Mesodermal cell (in vitro differentiated cells): ENCODE measurements around the gene CASP8AP2.
"Not testable (repeated sequence)": the region's sequence is repeated elsewhere in the genome, so short reads cannot be mapped to it uniquely, and the experiment has no call there.

Experiments used
- H3K27ac ChIP-seq: 2 replicates; pipeline ENCODE4 v1.7.0; 2013; ENCODE audit warnings: mild to moderate bottlenecking, low read depth, low read length, moderate library complexity; ENCODE audit not compliant: severe bottlenecking
- H3K36me3 ChIP-seq: 2 replicates; pipeline ENCODE4 v1.7.1; 2013; ENCODE audit warnings: mild to moderate bottlenecking, low read length, moderate library complexity; ENCODE audit not compliant: control insufficient read depth, insufficient read depth
- H3K4me1 ChIP-seq: one replicate; pipeline ENCODE4 v1.7.1; 2013; ENCODE audit warnings: mild to moderate bottlenecking, low read length; ENCODE audit not compliant: insufficient read depth, control insufficient read depth, poor library complexity, severe bottlenecking
- H3K4me3 ChIP-seq: 2 replicates; pipeline ENCODE4 v1.7.0; 2013; ENCODE audit warnings: low read length, control low read depth, mild to moderate bottlenecking; ENCODE audit not compliant: insufficient read depth, poor library complexity, severe bottlenecking; ENCODE audit errors: extremely low read depth
- H3K9me3 ChIP-seq: 2 replicates; pipeline ENCODE4 v1.7.1; 2013; ENCODE audit warnings: mild to moderate bottlenecking, low read length, moderate library complexity; ENCODE audit not compliant: control insufficient read depth
- WGBS, 2 experiments: methylation state at CpG; one replicate each; pipeline ENCODE4 v1.1.5; 2013; ENCODE audit warnings: missing lambda C conversion rate in 2 of 2; ENCODE audit not compliant: insufficient coverage in 2 of 2; 5-methylcytosine and 5-hydroxymethylcytosine counted together

Gene CASP8AP2

DNA sequence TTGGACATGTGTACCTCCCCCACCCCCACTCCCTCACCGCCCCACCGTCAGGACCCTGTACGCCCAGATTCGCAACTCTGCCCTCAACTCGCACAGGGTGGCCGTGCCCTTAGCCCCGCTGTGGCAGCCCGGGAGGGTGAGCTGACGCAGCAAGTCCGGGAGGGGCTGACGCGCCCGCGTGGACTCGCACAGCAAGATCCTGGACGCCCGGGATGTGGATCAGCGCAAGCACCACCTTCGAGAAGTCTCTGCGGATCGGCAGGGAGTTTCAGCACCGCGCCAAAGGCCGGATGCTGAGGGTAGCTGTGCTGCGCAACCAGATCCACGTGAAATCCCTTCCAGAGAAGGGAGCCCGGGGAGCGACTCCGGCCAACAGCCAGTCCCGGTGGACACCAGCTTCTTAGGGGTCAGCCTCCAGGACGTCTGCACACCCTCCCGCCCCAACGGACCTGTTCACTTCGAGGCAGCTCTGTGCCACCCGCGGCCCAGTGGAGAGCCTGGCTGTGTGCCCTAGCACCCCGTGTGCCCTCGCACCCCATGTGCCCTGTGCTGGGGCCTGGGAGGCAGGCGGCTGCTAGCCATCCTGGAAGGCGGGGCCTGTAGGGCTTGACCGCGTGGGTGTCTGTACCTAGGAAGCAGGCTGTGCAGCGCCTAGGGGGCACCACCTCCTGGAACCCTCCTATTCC is 57.9 kb downstream of the CASP8AP2 start:
- Histone ChIP-seq H3K9me3 (no peaks in the 10 kb centered on the region), H3K4me1 (no peaks in the 10 kb centered on the region), H3K36me3 (no peaks in the 10 kb centered on the region), H3K4me3 (no peak overlapping the region), H3K27ac (no peak overlapping the region)
- 87 to 91% methylated on average over 25 to 40 of the region's 43 CpGs for WGBS, 2 experiments

DNA sequence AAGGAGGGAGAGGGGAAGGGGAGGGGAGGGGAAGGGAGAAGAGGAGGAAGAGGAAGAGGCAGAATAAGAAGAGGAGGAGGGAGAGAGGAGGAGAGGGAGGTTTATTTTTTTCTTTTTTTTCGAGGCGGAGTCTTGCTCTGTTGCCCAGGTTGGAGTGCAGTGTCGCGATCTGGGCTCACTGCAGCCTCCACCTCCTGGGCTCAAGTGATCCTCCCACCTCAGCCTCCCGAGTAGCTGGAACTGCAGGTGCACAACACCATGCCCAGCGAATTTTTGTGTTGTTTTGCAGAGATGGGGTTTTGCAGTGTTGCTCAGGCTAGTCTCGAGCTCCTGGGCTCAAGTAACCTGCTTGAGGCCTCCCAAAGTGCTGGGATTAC is 58.4 kb downstream of the CASP8AP2 start:
- Histone ChIP-seq H3K4me3 (no peak overlapping the region), H3K36me3 (no peaks in the 10 kb centered on the region), H3K4me1 (no peaks in the 10 kb centered on the region), H3K9me3 (no peaks in the 10 kb centered on the region), H3K27ac (no peak overlapping the region)
- 86 to 100% methylated on average over 1 to 2 of the region's 7 CpGs for WGBS, 2 experiments

DNA sequence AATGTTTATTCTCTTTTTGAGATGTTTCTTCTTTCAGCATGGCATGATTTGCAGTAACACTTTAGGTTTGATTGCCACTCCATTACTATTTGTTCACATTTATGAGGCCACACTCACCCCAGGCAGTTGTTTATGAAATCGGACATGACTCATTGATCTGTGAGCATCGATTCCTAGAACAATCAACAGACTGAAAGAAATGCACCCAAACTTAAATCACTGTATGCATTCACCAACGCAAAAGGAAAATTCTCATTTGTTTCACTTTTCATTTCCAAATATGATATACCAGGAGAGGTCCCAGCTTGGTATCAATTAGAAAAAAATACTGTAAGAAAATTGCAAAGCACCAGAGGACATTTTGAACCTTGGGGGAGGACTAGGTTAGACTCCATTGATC is 59.2 kb downstream of the CASP8AP2 start:
- H3K9me3 ChIP-seq = no peaks in the 10 kb centered on the region
- WGBS, 2 experiments = 86 to 100% methylated on average over 2 of the region's 3 CpGs
- H3K27ac ChIP-seq = no peak overlapping the region
- H3K36me3 ChIP-seq = no peaks in the 10 kb centered on the region
- H3K4me3 ChIP-seq = no peak overlapping the region
- no peaks in the 10 kb centered on the region for H3K4me1 ChIP-seq

DNA sequence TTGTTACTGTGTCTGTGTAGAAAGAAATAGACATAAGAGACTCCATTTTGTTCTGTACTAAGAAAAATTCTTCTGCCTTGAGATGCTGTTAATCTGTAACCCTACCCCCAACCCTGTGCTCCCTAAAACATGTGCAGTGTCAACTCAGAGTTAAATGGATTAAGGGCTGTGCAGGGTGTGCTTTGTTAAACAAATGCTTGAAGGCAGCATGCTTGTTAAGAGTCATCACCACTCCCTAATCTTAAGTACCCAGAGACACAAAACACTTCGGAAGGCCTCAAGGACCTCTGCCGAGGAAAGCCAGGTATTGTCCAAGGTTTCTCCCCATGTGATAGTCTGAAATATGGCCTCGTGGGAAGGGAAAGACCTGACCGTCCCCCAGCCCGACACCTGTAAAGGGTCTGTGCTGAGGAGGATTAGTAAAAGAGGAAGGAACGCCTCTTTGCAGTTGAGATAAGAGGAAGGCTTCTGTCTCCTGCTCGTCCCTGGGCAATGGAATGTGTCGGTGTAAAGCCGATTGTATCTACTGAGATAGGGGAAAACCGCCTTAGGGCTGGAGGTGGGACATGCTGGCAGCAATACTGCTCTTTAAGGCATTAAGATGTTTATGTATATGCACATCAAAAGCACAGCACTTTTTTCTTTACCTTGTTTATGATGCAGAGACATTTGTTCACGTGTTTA is 61.3 kb downstream of the CASP8AP2 start:
- 0% methylated on average over 1 of the region's 11 CpGs for WGBS, 2 experiments
- not testable (repeated sequence) for H3K27ac ChIP-seq, H3K4me3 ChIP-seq, H3K9me3 ChIP-seq, H3K4me1 ChIP-seq, H3K36me3 ChIP-seq

DNA sequence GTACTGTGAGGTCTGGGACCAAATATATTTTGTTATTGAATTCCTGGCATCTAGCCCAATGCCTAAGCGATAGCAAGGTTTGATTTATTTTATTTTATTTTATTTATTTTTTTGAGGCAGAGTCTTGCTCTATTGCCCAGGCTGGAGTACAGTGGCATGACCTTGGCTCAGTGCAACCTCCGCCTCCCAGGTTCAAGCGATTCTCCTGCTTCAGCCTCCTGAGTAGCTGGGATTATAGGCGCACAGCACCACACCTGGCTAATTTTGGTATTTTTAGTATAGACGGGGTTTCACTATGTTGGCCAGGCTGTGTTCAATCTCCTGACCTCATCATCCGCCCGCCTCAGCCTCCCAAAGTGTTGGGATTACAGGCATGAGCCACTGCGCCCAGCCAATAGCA is 62.9 kb downstream of the CASP8AP2 start:
- WGBS, 2 experiments = 88 to 95% methylated on average over 6 to 7 of the region's 8 CpGs
- H3K9me3 ChIP-seq, H3K4me3 ChIP-seq: not testable (repeated sequence)

DNA sequence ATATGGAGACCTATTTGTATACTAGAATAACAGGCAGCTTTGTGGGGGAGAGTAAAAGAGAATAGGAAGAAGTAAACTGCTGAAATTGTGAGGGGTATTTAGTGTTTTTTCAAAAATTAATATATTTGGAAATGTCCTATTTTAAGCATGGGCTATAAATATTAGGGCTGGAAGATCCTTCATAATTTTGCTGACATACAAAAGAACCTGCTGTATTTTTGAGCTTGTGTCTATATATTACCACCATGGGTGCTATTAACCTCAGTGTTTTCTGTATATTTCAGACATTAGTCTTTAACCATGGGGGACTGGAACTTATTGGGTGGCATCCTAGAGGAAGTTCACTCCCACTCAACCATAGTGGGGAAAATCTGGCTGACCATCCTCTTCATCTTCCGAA is 64.5 kb downstream of the CASP8AP2 start, which contains the start of gene GJA10:
Gene GJA10 (plus strand): TSS at position 301 of the 400 bp plus-strand sequence. CDS start 0 bp downstream, at position 301.
- no peaks in the 10 kb centered on the region for H3K9me3 ChIP-seq
- no CpG with 5 or more reads among the region's 1 CpG for WGBS, 2 experiments
- no peaks in the 10 kb centered on the region for H3K4me1 ChIP-seq
- H3K4me3 ChIP-seq = no peak within 1 kb of the TSS
- H3K36me3 ChIP-seq = no peaks in the 10 kb centered on the region
- no peak within 1 kb of the TSS for H3K27ac ChIP-seq

More for the DNA sequence above, 62.9 kb downstream of the CASP8AP2 start:
- not testable (repeated sequence) for H3K27ac ChIP-seq, H3K36me3 ChIP-seq, H3K4me1 ChIP-seq

DNA sequence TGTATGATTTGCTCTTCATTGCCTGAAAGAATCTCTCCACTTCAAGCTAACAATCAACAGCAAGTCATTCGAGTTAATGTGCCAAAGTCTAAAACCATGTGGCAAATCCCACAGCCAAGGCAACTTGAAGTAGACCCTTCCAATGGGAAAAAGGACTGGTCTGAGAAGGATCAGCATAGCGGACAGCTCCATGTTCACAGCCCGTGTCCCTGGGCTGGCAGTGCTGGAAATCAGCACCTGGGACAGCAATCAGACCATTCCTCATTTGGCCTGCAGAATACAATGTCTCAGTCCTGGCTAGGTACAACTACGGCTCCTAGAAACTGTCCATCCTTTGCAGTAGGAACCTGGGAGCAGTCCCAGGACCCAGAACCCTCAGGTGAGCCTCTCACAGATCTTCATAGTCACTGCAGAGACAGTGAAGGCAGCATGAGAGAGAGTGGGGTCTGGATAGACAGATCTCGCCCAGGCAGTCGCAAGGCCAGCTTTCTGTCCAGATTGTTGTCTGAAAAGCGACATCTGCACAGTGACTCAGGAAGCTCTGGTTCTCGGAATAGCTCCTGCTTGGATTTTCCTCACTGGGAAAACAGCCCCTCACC is 65.7 kb downstream of the CASP8AP2 start:
- 62 to 79% methylated on average over 6 to 8 of the region's 8 CpGs for WGBS, 2 experiments
- Histone ChIP-seq H3K9me3 (no peaks in the 10 kb centered on the region), H3K27ac (no peak overlapping the region), H3K4me3 (no peak overlapping the region), H3K4me1 (no peaks in the 10 kb centered on the region), H3K36me3 (no peaks in the 10 kb centered on the region)

DNA sequence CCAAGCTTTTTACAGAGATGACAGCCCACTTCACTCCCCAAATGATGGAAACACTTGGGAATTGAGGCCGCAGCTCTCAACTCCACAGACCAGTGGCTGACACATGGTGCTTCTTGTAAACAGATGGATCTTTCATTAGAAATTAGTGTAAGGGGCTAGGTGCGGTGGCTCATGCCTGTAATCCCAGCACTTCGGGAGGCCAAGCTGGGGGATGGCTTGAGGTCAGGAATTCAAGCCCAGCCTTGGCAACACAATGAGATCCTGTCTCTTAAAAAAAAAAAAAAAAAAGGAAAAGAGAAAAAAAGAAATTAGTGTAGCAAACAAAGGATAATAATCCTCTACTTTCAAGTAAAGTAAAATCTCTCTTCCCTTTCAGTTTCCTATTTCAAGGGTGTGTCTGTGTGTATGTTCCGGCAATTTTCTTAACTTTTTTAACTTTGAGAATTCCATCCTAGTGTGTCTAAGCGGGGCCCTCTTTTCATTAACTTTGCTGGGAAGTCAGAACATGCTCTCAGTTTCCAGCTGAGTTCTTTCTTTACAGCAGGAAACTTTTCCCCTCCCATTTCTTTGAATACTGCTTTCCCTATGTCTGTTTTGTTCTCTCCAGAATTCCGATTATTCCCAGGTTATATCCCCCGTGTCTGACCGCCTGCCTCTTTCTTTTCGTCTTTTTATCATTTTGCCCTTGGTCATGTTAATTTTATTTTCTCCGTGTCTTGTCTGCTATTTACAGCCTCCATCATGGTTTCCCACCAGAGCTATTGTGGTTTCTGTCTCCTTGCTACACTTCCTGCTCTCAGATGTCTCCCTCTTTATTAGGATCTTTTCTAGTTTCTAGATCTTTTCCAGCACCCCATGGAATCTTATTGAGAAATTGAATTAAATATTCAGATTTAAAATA is 80.6 kb downstream of the CASP8AP2 start:
- not testable (repeated sequence) for H3K4me3 ChIP-seq, H3K9me3 ChIP-seq, H3K4me1 ChIP-seq, H3K36me3 ChIP-seq
- H3K27ac ChIP-seq = peak overlapping the region; percentile 3
- WGBS, 2 experiments = 50 to 66% methylated on average over 1 to 2 of the region's 10 CpGs

DNA sequence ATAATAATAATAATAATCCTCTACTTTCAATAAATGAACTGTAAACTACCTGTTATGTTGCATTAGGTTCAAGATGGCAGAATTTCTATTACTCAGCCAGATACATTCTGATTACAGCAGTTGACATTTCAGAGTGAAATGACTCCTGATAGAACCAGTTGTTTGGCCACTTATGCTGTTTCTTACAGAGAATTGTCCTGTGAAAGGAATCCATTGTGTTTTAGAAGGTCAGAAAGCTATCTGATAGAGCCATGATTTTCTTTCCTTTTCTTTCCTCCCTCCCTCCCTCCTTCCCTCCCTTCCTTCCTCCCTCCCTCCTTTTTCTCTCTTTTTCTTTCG is 81.2 kb downstream of the CASP8AP2 start:
- no peak overlapping the region for H3K4me3 ChIP-seq
- H3K9me3 ChIP-seq = peaks cover 1% of the 10 kb centered on the region
- 60 to 71% methylated on average over 1 of the region's 1 CpG for WGBS, 2 experiments
- H3K36me3 ChIP-seq = no peaks in the 10 kb centered on the region
- H3K27ac ChIP-seq = no peak overlapping the region
- H3K4me1 ChIP-seq = no peaks in the 10 kb centered on the region

DNA sequence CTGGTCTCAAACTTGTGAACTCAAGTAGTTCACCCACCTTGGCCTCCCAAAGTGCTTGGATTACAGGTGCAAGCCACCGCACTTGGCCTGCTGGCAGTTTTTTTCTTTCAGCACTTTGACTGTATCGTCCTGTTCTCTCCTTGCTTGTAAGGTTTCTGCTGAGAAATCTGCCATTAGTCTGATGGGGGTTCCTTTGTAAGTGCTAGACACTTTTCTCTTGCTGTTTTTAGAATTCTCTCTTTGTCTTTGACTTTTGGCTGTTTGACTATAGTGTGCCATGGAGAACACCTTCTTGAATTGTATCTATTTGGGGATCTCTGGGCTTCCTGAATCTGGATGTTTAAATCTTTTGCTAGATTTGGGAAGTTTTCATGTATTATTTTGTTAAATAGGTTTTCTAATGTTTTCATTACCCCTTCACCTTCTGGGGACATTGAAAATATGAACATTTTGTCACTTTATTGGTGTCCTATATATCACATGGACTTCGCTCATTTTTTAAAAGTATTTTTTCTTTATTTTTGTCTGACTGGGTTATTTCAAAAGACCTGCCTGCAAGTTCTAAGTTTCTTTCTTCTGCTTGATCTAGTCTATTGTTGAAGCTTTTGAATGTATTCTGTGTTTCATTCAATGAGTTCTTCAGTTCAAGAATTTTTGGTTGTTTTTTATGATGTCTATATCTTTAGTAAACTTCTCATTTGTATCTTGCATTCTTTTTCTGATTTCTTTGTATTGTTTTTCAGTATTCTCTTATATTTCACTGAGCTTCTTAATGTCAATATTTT is 86.6 kb downstream of the CASP8AP2 start:
- Histone ChIP-seq H3K27ac (no peak overlapping the region), H3K4me3 (no peak overlapping the region), H3K9me3 (peaks cover 10% of the 10 kb centered on the region), H3K4me1 (no peaks in the 10 kb centered on the region), H3K36me3 (no peaks in the 10 kb centered on the region)
- no CpG with 5 or more reads among the region's 3 CpGs for whole genome bisulfite sequencing, 2 experiments
